Activated gamma-delta T cell treated with Interleukin-2 at 50 U/mL for 16 hours (primary cell): Measurements from ENCODE around the gene ETV6.

Source experiments
- DNase-seq: peaks from one replicate; pipeline ENCODE4 v3.0.0-alpha.2; 2020

ETV6 gene

DNA sequence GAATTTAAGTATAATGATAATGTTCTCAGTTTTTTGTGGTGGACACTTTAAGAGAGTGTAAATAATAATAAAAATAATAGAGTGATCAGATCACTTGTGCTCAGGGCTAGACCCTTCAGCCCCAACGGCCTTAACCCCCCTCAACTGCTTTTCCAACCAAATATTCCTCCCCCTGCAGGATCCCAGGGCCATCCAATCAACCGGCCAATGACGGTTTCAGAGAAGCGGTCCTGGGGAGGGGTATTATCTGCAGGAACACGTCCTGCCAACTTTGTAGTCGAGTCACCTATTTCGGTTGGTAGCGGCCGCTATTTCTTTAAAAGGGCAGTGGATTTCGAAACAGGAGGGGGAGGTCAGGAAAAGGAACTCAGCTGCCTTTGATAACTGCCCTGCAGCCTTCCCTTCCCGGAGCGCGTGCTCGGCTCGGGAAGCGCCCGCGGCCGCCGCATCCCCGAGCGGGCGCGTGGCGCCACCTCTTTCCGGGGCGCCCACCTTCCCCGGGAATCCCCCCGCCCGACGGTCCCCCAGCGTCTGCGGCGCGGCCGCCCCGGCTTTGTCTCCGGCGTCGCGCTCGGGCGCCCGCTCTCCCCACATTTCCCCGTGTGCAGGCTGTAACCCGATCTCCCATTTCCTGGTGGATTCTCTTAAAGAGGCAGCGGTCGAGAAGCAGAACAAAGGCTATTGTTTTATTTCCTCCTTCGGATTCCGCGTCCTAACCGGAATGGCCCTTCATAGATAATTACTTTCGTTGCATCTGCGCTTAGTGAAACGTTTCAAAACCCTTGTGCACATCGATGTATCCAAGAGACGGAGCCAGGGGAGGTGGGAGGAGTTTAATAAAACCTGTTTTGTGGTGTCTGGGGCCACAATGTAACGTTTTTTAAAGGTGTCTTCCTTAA lies 711 bp upstream of the ETV6 start:
- DNase-seq = peak; percentile 38

- no peak for DNase-seq
These were observed 1.1 kb downstream of the ETV6 start for GRCh38 chr12:11650286-11651281.

DNA sequence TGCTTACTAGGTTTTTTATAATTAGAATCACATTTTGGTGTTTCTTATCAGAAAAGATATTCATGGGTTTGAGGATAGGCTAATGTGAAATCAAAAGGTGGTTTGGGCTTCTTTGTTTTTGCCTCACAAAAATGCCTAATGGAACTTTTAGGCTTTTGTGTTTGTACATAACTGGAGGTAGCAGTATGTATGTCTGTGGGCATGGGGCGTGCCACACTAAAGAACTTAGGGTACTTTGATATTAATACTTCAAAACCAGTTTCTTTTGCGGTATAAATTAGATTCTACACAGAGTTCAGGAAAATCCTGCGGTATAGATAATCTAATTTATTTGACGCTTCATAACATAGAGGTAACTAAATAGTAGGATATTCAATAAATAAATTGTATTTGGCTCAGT lies 1.9 kb downstream of the ETV6 start:
- no peak for DNase-seq

GRCh38 chr12:11651785-11652184 lies 2.3 kb downstream of the ETV6 start:
- DNase-seq = no peak

GRCh38 chr12:11652351-11653040 lies 3.0 kb downstream of the ETV6 start:
- no peak for DNase-seq

GRCh38 chr12:11653215-11653753 lies 3.8 kb downstream of the ETV6 start:
- peak; percentile 19 for DNase-seq

DNA sequence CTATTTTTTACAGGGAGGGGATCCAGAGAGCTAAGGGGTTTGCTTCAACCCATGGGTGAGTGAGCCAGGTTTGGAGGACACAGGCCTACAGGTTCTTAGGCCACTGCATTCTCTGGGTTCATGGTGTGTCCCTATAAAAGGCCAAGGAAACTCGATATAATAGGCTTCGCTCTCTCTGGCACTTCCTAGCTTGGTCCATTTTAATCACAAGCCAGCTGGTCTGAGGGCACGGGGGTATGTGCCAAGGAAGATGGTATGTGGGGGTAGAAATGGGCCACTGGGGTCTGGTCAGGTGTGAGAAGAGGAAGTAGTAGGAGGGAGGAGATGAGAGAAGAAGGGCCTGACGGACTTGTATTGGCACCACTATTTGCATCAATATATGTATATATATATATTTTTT lies 4.9 kb downstream of the ETV6 start:
- DNase-seq = no peak

GRCh38 chr12:11654802-11655201 lies 5.3 kb downstream of the ETV6 start:
- no peak for DNase-seq

DNA sequence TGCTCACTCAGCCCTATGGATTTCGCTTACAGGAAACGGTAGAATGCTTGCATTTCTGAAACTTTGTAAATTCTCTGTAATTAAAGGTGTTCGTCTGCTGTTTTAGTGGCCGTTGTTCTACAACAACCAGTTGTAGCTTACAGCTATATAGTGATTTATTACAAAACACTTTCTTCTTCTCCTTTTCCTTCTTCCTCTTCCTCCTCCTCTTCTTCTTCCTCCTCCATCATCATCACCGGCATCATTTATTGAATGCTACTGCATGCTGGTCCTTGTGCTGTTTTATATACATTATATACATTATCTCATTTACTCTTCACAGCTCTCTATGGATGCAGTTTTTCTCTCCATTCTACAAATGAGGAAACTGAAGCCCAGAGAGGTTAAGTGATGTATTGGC lies 6.4 kb downstream of the ETV6 start:
- no peak for DNase-seq

- DNase-seq = no peak
These were observed 7.1 kb downstream of the ETV6 start for GRCh38 chr12:11656550-11656949.

GRCh38 chr12:11657511-11657910 lies 8.0 kb downstream of the ETV6 start:
- DNase-seq = no peak

DNA sequence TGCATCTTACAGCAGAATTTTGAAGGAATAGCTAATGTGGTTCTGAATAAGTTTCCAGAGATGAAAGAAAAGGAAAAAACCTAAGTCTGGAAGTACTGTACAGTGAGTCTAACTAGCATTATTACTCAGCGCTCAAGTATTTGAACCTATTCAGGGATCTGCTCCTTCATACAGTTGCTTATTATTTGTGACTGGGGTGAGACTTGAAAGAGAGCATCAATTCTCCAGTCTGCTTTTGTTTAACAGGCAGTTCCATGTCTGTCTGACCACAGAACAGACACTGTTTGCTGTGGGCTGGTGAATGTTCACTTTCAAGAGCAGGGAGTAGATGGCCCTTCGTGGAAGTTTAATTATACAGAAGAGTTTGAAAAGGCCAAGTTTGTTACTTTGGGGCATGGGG lies 9.3 kb downstream of the ETV6 start:
- DNase-seq = no peak

DNA sequence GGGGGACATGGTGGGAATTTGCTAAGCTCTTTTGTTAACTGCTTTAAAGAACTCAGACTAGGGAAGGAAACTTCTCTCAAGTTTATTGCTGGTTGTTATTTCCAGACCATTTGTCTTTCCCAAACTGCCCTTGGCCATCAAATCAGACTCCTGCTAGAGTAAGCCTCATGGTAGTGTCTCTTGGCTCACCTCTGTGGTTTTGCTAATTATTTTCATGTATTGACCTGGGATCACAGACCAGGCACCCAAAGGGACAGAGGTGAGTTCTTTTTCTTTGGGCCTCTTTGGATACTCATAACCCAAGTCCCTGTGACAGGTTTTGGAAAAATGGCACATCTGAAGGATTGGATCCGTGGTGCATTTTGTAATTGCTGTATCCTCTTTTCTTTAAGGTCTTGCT lies 11.2 kb downstream of the ETV6 start:
- no peak for DNase-seq

- no peak for DNase-seq
These were observed 12.1 kb downstream of the ETV6 start for GRCh38 chr12:11661491-11662089.

GRCh38 chr12:11662369-11662768 lies 12.9 kb downstream of the ETV6 start:
- no peak for DNase-seq

GRCh38 chr12:11663130-11663529 lies 13.7 kb downstream of the ETV6 start:
- no peak for DNase-seq

DNA sequence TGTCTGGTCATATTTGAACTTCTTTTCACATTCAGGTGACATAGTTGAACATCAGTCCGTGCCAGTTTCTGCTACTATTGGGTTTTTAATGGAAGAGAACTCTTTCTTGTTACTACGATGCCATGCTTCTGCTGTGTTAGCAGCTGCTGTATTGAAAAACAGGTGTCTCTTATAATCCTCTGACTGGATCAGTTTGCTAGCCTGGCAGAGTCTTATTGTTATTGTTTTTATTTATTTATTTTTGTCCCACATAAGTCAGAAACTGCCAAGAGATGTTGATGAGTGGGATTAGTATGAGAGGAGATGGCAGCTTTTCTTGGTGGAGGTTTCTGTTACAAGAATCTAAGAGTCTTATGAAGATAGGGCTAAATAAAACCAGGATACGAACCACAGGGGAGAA lies 14.6 kb downstream of the ETV6 start:
- no peak for DNase-seq

GRCh38 chr12:11666131-11667050 lies 16.9 kb downstream of the ETV6 start:
- DNase-seq = no peak

DNA sequence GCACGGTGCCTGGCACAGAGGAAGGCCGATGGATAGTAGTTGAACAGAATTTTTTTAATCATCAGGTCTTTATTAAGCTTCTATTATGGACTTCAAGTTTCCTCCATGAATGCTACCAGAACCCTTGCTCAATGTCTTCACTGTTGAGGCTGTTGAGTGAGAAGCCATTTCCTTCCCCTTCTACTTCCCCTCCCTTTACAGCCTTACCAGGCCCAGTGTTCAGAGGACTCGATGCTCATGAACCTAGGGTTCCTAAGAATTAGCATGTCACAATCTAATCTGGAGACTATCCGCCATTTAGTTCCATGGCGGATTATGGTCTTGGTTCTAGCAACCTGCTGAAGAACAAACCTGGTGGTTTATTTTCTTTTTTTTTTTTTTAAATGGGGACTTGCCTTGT lies 17.7 kb downstream of the ETV6 start:
- no peak for DNase-seq

- DNase-seq = no peak
These were observed 19.1 kb downstream of the ETV6 start for GRCh38 chr12:11668611-11669010.

DNA sequence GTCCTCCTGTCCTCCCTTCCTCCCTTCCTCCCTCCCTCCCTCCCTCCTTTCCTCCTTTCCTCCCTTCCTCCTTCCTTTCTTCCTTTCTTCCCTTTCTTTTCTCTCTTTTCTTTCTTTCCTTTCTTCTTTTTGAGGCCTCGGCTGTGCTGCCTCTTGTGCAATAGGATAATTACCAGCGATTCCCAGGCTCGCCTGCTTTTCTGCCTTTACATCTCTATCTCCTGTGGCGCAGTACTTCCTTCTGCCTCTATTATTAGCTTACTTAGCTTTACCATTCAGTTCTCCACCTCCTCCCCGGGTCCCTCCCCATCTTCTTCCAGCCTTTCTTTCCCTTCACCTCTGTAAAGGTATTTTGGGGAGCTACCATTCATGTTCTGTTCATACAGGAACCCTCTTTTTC lies 19.9 kb downstream of the ETV6 start:
- DNase-seq = no peak
